ENCODE results near the gene ZNF618. TPM values are rescaled to one million over a fixed set of nuclear protein-coding genes. Genes with fewer than 3 reads are reported as not detected.

Gene ZNF618
- total and polyA plus RNA-seq, 2 experiments from 2014 or later = 12.1 to 22.1 TPM

GRCh38 chr9:114100536-114100935 lies 224.4 kb downstream of the ZNF618 start (continued):
- no peak for TF ChIP-seq ZNF462 (CRISPR knock-in tag; IDR thresholded peaks at IDR 0.05)

GRCh38 chr9:114102484-114102883 lies 226.4 kb downstream of the ZNF618 start:
- Histone ChIP-seq H3K4me2 (no peak overlapping the region), H3K9me2 (ENCODE audit: insufficient read depth) (no peaks in the 10 kb centered on the region), H3K79me2 (replicated peaks; ENCODE audit: insufficient read depth) (no peaks in the 10 kb centered on the region), H3K4me3 (no peak overlapping the region), H3K36me3 (ENCODE audit: insufficient read depth) (no peaks in the 10 kb centered on the region), H4K20me1 (replicated peaks; ENCODE audit: insufficient read depth) (no peaks in the 10 kb centered on the region), H3F3A (replicated peaks; ENCODE audit: low read depth) (no peaks in the 10 kb centered on the region), H3K27me3 (ENCODE audit: insufficient read depth) (peaks cover 22% of the 10 kb centered on the region), H3K4me1 (ENCODE audit: insufficient read depth) (peaks cover 12% of the 10 kb centered on the region), H3K27ac (ENCODE audit: low read depth) (no peak overlapping the region), H2AFZ (no peak overlapping the region)
- DNase-seq (ENCODE audit: low spot score) (no peak), ATAC-seq (no peak)
- peaks cover 13% of the 10 kb centered on the region for H3K9me3 Mint-ChIP-seq
- TF ChIP-seq EZH2phosphoT487 (IDR thresholded peaks at IDR 0.05; ENCODE audit: unreplicated experiment) (no peak), ZNF114 (CRISPR knock-in tag; IDR thresholded peaks at IDR 0.05) (no peak), NANOG (IDR thresholded peaks at IDR 0.05; ENCODE audit: borderline replicate concordance) (no peak), ZNF331 (CRISPR knock-in tag; IDR thresholded peaks at IDR 0.05; ENCODE audit: low read depth) (no peak), STAT1 (IDR thresholded peaks at IDR 0.05; ENCODE audit: unreplicated experiment) (no peak), ETS1 (IDR thresholded peaks at IDR 0.05) (no peak), ZNF462 (CRISPR knock-in tag; IDR thresholded peaks at IDR 0.05) (no peak), POLR2AphosphoS5 (IDR thresholded peaks at IDR 0.05; ENCODE audit: low read depth) (no peak)
- H3K27ac Mint-ChIP-seq = no peak overlapping the region
- H3K27me3 Mint-ChIP-seq (ENCODE audit: insufficient read depth, low read depth, poor library complexity) = peaks cover 18% of the 10 kb centered on the region
- H3K36me3 Mint-ChIP-seq (ENCODE audit: low read depth) = no peaks in the 10 kb centered on the region; the same call in 2 of the 3 replicates
- no peak overlapping the region for H3K4me3 Mint-ChIP-seq
- peaks cover 16% of the 10 kb centered on the region for H3K4me1 Mint-ChIP-seq
